Measurements from ENCODE around the gene FFAR3.

FFAR3 gene

GRCh38 chr19:35357867-35358573 lies at the start of gene FFAR3:
TSS of gene FFAR3 (plus strand) at chr19:35358460. CDS start at chr19:35358891, 431 bp downstream.
- peak; percentile 9 for DNase-seq

- DNase-seq = no peak
These were observed 49.4 kb upstream of the FFAR3 start for GRCh38 chr19:35308910-35309309.

DNA sequence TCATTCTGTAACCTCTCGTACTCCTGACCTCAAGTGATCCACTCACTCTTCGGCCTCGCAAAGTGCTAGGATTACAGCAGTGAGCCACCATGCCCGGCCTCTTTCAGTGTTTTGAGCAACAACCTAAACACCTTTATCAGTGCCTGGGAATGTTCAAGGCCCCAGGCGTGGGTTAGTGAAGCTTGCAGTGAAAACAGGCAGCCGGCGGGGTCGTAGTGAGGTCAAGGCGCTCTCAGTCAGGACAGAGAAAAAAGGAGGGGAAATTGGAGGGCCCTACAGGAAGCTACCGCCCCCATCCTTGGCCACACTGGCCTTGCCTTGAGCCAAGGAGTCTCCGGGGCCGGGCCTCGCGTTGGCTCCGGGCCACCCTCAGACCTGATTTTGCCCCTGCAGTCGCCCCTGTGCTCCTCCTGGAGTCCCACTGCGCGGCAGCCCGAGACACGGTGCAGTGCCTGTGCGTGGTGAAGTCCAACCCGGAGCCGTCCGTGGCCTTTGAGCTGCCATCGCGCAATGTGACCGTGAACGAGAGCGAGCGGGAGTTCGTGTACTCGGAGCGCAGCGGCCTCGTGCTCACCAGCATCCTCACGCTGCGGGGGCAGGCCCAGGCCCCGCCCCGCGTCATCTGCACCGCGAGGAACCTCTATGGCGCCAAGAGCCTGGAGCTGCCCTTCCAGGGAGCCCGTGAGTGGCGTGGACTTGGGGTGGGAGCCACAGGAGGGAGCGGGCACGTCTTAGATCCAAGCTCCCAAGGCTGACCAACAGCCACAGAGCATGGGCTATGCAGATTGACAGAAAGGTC lies 48.6 kb upstream of the FFAR3 start:
- no peak for DNase-seq

GRCh38 chr19:35310331-35310730 lies 47.9 kb upstream of the FFAR3 start:
- no peak for DNase-seq

DNA sequence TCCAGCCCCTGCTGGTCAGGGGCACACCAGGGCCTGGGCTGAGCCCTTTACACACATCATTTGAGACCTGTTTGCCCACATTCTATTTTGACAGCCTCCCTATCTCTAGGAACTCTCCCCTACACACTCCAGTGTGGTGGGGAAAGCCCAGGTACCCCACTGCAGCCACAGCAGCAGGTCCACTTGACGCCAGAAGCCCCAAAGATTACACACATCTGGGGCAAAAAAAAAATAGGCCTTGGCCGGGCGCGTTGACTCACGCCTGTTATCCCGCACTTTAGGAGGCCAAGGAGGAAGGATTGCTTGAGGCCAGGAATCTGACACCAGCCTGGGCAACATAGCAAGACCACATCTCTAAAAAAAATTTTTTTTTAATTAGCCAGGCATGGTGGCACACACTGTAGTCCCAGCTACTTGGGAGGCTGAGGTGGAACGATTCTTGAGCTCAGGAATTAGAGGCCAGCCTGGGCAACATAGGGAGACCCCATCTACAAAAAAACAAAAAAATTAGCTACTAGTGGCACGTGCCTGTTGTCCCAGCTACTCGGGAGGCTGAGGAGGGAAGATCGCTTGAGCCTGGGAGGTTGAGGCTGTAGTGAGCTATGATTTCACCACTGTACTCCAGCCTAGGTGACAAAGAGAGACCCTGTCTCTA lies 47.3 kb upstream of the FFAR3 start:
- DNase-seq = no peak

DNA sequence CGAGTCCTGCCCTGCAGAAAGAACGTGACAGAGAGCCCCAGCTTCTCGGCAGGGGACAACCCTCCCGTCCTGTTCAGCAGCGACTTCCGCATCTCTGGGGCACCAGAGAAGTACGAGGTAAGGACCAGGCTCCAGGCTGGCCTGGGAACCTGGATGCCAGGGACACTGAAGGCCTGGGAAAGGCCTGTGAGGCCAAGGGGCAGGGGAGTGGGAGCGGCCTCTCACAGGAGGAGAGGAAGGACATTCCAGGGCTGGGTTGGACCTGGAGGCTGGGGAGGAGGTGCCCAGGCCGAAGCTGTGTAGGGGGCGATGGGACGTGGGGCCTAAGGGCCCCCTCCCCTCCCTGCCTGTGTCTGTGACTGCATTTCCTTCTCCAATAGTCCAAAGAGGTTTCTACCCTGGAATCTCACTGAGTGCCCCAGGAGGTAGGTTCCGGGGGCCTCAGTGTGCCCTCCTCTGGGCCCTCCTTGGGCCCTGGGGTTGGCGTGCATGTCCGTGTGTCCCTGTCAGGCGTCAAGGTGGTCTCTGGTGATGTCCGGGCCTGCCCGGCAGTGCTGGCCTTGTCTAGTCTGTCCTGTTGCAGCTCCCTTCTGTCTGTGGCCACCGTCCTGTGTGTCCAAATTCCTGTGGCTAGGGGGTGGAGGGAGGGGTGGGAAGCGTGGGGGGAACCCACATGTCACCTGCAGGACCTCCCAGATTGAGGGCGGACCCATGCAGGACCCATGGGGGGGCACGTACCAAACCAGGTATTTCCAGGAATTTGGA lies 46.2 kb upstream of the FFAR3 start:
- no peak for DNase-seq

DNA sequence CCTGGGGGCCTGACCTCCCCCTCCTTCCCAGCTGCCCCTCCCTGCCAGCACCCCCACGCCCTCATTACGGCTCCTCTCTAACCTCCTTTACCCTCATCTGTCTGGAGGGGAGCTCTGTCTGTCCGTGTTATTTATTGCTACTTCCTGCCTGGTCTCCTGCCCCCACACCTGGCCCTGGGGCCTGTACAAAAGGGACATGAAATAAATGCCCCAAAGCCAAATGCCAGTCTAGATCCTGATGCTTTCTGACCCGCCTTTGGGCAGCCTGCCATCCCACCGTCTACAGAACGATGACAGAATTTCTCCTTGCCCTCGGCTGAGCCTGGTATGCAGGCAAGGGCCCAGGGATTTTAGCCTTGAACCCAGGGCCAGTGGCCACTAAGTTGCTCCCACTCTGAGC lies 44.7 kb upstream of the FFAR3 start:
- DNase-seq = no peak

DNA sequence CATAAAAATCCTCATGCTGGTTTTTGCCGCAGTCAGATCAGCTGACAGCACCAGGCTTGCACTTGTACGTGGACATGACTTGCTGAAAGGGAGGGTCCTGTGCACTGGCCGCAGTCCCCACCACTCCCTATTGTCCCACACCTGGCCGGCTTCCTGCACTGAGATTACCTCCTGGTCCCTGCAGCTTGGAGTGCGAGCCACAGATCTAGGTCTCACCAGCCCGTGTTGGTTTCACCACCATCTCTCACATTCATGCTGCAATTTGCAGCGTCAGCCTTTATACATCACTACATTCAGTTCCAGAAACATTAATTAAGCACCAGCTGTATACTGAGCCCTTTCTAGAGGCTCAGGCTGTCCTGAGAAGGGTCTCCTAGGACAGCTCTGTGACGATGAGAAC lies 44.2 kb upstream of the FFAR3 start:
- no peak for DNase-seq

- no peak for DNase-seq
These were observed 43.3 kb upstream of the FFAR3 start for GRCh38 chr19:35314858-35315470.

DNA sequence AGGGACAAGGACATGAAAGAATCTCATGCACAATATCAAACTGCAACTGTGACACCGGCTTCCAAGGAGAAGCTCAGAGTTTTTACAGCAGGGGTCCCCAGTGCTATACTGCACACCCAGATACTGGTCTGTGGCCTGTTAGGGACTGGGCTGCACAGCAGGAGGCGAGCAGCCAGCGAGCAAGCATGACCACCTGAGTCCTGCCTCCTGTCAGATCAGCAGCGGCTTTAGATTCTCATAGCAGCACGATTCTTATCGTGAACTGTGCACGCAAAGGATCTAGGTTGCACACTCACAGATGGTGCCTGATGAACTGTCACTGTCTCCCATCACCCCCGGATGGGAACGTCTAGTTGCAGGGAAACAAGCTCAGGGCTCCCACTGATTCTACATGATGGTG lies 42.4 kb upstream of the FFAR3 start:
- DNase-seq = no peak

GRCh38 chr19:35316560-35316959 lies 41.7 kb upstream of the FFAR3 start:
- DNase-seq = no peak

- DNase-seq = no peak
These were observed 40.7 kb upstream of the FFAR3 start for GRCh38 chr19:35317464-35318043.

DNA sequence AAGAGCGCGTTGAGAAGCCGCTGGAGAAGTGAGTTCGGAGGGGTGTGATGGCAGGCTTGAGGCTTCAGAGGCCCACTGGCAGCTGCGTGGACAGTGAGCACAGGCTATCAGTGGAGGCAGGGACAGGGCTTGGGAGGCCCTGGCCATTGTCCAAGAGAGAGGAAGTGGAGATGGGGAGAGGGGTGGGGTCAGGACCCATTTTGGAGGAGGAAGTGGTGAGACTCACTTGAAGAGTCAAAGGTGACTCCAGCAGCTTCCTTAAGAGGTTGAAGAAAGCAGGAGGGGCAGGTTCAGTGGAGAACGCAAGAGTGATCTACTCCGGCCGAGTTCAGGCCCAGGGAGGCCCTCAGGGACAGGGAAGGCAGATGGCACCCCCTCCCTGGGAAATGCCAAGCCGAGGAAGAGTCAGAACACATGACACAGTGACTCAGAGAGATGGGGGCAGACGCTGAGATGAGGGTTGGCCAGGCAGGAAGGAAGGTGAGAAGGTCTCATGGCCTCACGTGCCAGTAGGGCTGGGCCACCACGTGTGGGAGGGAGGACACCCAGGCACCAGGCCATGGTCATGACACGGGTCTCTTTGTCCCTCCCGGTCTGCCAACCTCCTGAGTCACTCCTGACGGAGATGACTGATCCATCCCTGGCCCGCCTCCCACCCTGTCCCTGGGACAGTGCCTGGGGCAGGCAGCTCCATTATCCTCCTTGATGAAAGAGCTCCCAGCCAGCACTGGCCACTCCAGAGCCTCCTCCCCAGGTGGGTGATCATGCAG lies 39.4 kb upstream of the FFAR3 start:
- peak; percentile 12 for DNase-seq

DNA sequence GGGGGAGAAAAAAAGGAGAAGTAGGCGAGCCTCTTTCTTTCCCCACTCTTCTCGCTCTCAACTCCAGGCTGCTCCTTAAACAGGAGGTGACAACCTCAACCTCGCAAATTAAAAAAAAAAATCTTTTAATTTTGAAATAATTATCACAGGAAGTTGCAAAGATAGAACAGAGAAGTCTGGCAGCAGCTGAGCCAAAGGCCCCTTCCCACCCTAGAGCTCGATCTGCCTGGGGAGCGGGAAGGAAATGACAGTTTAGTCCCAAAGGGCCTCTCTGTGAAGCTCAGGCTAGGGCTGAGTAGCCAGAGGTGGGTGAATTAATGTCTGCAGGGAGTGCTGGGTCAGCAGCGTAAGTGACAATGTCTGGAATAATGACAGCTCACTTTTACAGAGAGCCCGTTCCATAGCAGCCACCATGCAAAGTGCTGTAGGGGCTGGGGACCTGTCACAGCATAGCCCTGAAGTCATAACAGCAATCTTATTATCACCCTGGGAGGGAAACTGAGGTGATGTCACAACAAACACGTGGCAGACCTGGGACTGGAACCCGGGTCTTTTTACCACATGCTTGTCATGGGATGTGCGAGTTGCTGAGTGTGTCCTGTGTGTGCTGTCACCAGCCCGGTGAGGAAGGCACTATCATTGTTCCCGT lies 38.1 kb upstream of the FFAR3 start:
- DNase-seq = no peak

DNA sequence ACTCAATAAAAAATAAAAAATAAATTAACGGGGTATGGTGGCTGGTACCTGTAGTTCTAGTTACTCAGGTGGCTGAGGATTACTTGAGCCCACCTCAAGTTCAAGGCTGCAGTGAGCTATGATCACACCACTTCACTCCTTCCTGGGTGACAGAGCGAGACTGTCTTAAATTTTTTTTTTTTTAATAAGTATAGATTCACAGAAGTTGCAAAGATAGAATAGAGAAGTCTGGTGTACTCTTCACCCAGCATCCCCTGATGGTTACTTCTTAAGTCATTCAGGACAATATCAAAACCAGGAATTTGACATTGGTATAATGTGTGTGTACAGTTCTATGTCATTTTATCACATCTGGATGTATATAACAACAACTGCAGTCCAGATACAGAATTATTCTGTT lies 37.0 kb upstream of the FFAR3 start:
- DNase-seq = no peak

DNA sequence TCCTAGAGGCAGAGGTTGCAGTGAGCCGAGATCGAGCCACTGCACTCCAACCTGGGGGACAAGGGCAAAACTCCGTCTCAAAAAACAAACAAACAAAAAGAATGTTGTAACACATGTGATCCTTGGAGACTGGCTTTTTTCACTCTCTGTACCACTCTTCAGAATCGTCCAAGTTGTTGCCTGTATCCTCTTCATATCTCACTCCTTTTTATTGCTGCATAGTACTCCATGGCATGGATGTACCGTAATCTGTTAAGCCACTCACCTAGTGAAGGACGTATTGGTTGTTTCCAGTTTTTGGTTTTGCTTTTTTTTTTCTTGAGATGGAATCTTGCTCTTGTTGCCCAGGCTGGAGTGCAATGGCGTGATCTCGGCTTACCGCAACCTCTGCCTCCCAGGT lies 36.2 kb upstream of the FFAR3 start:
- no peak for DNase-seq

- DNase-seq = peak; percentile 26
These were observed 30.6 kb upstream of the FFAR3 start for GRCh38 chr19:35327642-35328041.

DNA sequence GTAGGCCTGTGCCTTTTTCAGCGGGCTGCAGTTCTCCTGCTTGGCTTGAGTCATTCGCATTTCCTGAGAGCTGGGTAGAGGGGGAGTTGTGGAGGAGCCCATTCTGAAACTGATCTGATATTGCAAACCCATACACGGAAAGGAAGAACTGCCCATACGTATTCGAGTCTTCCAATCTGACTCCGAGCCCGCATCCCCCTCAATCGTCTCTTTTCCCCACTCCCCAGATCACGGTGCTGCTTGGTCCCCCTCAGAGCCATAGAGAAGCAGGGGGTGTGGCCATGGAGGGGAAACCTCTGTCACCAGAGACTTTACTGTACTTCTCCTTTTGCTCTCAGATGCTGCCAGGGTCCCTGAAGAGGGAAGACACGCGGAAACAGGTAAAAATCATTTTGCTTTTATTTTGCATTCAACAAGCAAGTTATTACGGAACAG lies 29.4 kb upstream of the FFAR3 start, which contains the start of gene CD22:
Gene CD22, plus strand, starts transcription at position 337 of the 435 bp plus-strand sequence. CDS start 2,854 bp downstream, outside the sequence.
- no peak for DNase-seq

- DNase-seq = no peak
These were observed 28.9 kb upstream of the FFAR3 start for GRCh38 chr19:35329323-35329722.

DNA sequence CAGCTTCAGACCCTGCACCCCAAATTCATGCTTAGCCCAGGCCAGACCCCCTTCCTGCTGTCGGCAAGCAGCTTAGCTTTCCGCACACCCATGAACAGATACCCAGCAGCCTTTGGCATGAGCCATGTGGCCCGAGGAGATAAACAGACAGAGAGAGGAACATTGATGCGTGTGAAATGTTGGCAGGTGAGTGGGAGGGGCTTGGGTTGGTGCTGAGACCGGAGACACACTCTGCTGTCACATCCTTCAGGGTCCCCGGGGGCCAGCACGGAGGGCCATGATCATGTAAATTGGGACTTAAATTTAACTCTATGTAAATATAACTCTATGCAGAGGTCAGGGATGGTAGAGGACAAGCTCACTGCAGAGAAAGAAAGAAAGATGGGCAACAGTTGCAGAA lies 27.8 kb upstream of the FFAR3 start:
- peak; percentile 26 for DNase-seq

Data from hematopoietic multipotent progenitor cell treated with erythropoietin and hydrocortisone succinate and interleukin-3 and kit ligand, for 8 days (in vitro differentiated cells).